Left lung (tissue), 10 donors: ENCODE measurements around the gene MRPS11. TPM values are rescaled to one million over a fixed set of nuclear protein-coding genes. Genes with fewer than 3 reads are reported as not detected.

Source experiments
- ATAC-seq: fragments of 200-7000 bp; cut with Tn5 transposase; one replicate; pipeline ENCODE4 v1.9.1; 2020; ENCODE audit warnings: moderate library complexity
- DNase-seq, 4 donors: peaks; one replicate each; pipeline ENCODE4 v3.0.0-alpha.2; 2013 to 2020
- H3K27ac ChIP-seq, 2 donors: fragments of 200-600 bp; sonication (generic) in 1 of 2; one replicate each; pipeline versions ENCODE4 v1.5.0 to v1.8.0; 2020 to 2021
- H3K27me3 ChIP-seq, 2 donors: fragments of 200-600 bp; sonication (generic) in 1 of 2; one replicate each; pipeline versions ENCODE4 v1.5.0 to v1.8.0; 2020 to 2021
- H3K36me3 ChIP-seq, 2 donors: fragments of 200-600 bp; sonication (generic) in 1 of 2; one replicate each; pipeline versions ENCODE4 v1.5.0 to v1.8.0; 2020 to 2021
- H3K4me1 ChIP-seq, 2 donors: fragments of 200-600 bp; one replicate each; pipeline ENCODE4 v1.8.0; 2021
- H3K4me3 ChIP-seq, 2 donors: fragments of 200-600 bp; sonication (generic) in 1 of 2; one replicate each; pipeline versions ENCODE4 v1.5.0 to v1.8.0; 2020 to 2021; ENCODE audit warnings: mild to moderate bottlenecking in 1 of 2
- H3K9me3 ChIP-seq, 2 donors: fragments of 200-600 bp; sonication (generic) in 1 of 2; one replicate each; pipeline versions ENCODE4 v1.5.0 to v1.8.0; 2020 to 2021
- intact Hi-C, 2 donors: fragments of 100-400 bp; cut with DNase I; formaldehyde crosslinking; loops; one replicate each; pipeline versions ENCODE4 v1.11.2 to v1.14.2; 2022
- polyA plus RNA-seq, 6 donors: library from polyadenylated mRNA; unstranded; fragments of 120-200 nt; gene quantifications; one replicate each; pipeline ENCODE4 v1.2.1, GENCODE V29; 2013; ENCODE audit not compliant: insufficient read length in 6 of 6
- total RNA-seq, 2 donors: library from RNA; stranded (reverse); fragmentation: NEBNext Ultra II Directional; extraction: Animal tissue kit (Norgen Biotek cat#: 25700); gene quantifications; one replicate each; pipeline ENCODE4 v1.2.1, GENCODE V29; 2021
- TF ChIP-seq, protein P1 (sequence below), 2 donors: fragments of 200-600 bp; sonication (generic) in 1 of 2; IDR thresholded peaks; one replicate each; pipeline versions ENCODE4 v1.5.0 to v1.8.0; 2021; ENCODE audit warnings: antibody characterized with exemption in 2 of 2
- donor health status: DM: no; HTN: yes; CAD: no.
- donor health status: DM: no; HTN: no; CAD: no.

Gene MRPS11
- total and polyA plus RNA-seq, 8 donors: 35.2 to 45.9 (median 40.4) TPM

DNA sequence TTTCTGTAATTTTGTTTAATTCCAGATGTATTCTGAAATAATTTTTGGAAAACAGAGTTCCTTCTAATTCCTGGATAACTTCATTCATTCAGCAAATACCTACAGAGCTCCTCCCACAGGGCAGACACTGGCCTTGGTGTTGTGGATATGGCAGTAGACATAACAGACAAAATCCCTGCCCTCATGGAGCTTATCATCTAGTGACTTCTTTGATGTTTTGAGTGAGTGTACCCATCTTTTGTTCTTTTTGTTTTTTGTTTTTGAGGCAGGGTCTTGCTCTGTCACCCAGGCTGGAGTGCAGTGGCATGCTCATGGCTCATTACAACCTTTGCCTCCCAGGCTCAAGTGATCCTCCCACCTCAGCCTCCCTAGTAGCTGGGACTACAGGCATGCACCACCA is 57.9 kb downstream of the MRPS11 start:
- Histone ChIP-seq H3K4me3 (no peak overlapping the region), H3K9me3 (no peaks in the 10 kb centered on the region), H3K4me1 (no peaks in the 10 kb centered on the region), H3K27me3 (no peaks in the 10 kb centered on the region), H3K27ac (no peak overlapping the region), H3K36me3 (peaks cover 0 to 41% of the 10 kb centered on the region in 2 donors)
- intact Hi-C loops: no loop called here
- ATAC-seq (no peak), DNase-seq (no peak)
- TF ChIP-seq, protein P1, sequence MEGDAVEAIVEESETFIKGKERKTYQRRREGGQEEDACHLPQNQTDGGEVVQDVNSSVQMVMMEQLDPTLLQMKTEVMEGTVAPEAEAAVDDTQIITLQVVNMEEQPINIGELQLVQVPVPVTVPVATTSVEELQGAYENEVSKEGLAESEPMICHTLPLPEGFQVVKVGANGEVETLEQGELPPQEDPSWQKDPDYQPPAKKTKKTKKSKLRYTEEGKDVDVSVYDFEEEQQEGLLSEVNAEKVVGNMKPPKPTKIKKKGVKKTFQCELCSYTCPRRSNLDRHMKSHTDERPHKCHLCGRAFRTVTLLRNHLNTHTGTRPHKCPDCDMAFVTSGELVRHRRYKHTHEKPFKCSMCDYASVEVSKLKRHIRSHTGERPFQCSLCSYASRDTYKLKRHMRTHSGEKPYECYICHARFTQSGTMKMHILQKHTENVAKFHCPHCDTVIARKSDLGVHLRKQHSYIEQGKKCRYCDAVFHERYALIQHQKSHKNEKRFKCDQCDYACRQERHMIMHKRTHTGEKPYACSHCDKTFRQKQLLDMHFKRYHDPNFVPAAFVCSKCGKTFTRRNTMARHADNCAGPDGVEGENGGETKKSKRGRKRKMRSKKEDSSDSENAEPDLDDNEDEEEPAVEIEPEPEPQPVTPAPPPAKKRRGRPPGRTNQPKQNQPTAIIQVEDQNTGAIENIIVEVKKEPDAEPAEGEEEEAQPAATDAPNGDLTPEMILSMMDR (IDR thresholded peaks at IDR 0.05): no peak

DNA sequence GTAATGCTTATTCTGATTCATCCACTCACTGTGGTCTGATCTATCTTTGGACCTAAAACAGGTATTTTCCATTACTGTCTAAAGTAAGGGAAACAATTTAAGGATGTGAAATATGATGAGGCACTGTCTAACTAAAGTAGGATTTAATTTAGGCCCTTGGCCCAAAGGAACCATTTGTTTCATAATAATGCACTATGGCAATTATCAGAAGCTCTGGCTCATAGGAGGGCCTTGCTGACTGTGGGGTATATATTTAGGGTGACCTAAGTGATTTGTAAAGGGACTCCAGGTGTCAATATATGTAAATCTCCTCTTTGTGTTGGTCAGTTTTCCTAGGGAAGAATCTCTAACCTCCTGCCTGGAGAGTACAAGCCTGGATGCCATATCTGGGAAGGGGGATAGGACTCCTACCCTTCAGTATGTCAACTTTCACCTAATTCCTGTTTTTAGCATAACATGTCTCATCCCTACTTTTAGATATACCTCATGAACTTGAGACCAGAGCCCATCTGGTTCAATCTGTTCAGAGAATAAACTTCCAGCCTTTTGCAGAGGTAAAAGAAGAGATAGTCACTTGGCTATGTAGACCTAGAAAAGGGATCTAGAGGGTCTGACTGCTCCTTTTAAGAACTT is 58.9 kb downstream of the MRPS11 start:
- H3K36me3 ChIP-seq: peaks cover 0 to 50% of the 10 kb centered on the region in 2 donors
- DNase-seq (no peak), ATAC-seq (no peak)
- intact Hi-C loops: no loop called here
- no peaks in the 10 kb centered on the region for H3K9me3 ChIP-seq
- no peaks in the 10 kb centered on the region for H3K27me3 ChIP-seq
- no peak overlapping the region for H3K4me3 ChIP-seq
- H3K27ac ChIP-seq: no peak overlapping the region
- TF ChIP-seq, protein P1 (IDR thresholded peaks at IDR 0.05): no peak
- H3K4me1 ChIP-seq: no peaks in the 10 kb centered on the region

DNA sequence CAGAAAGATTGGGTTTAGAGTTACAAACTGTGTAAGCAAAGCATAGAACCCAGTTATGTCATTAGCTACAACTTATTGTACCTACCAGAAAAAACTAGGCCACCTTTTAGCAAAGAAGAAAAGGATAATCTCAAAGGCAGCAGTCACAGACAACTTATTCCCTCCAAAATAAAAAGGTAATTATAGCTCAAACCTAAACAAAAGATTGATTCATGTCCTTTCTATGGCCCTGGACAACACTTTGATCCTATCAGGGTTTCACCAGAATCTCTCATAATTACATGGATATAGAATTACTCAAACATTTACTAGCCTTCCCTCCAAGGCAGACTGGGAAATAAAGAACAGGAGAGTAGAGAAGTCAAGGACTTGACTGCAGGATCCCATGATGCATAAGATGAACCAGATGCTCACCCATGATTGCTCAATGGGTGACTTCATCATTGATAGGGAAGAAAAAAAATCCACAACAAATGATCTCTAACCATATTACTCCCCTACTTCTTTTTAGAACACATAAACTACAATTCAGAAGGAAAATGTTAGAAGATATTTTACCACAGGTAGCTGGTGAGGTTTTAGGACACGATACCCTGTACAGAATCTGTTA is 61.6 kb downstream of the MRPS11 start:
- TF ChIP-seq, protein P1 (IDR thresholded peaks at IDR 0.05): no peak
- Histone ChIP-seq H3K27me3 (no peaks in the 10 kb centered on the region), H3K27ac (no peak overlapping the region), H3K36me3 (peaks cover 0 to 53% of the 10 kb centered on the region in 2 donors), H3K4me1 (no peaks in the 10 kb centered on the region), H3K4me3 (no peak overlapping the region), H3K9me3 (no peaks in the 10 kb centered on the region)
- DNase-seq: no peak
- intact Hi-C loops: no loop called here
- no peak for ATAC-seq

Other genes with a start within 250 kb of the MRPS11 start
- gene NTRK3, start 211.0 kb upstream of the MRPS11 start, total RNA-seq: 1 to 10 TPM; 4.1 to 4.5 TPM
- gene NTRK3, start 211.0 kb upstream of the MRPS11 start, polyA plus RNA-seq: 1 to 10 TPM; 6.9 to 9.8 (median 7.9) TPM
- 10 to 100 TPM; 19.0 to 19.2 TPM for gene MRPL46, start 320 bp upstream of the MRPS11 start, total RNA-seq
- gene MRPL46, start 320 bp upstream of the MRPS11 start, polyA plus RNA-seq: 10 to 100 TPM; 22.1 to 25.9 (median 25.0) TPM
- gene DET1, start 79.0 kb downstream of the MRPS11 start, total RNA-seq: 1 to 10 TPM; 4.0 to 4.2 TPM
- gene DET1, start 79.0 kb downstream of the MRPS11 start, polyA plus RNA-seq: 10 to 100 TPM; 12.8 to 17.7 (median 16.4) TPM
- 10 to 100 TPM; 18.8 to 20.7 TPM for gene AEN, start 153.6 kb downstream of the MRPS11 start, total RNA-seq
- gene AEN, start 153.6 kb downstream of the MRPS11 start, polyA plus RNA-seq: 1 to 10 TPM; 3.2 to 7.3 (median 4.7) TPM
- 10 to 100 TPM; 15.8 to 23.6 TPM for gene ISG20, start 171.3 kb downstream of the MRPS11 start, total RNA-seq
- gene ISG20, start 171.3 kb downstream of the MRPS11 start, polyA plus RNA-seq: 1 to 10 TPM in 5 of 6 donors, under 1 TPM in 1; 1.00 to 1.7 (median 1.2) TPM